GM23338 (cell line): ENCODE measurements around the gene SMYD3.

Experiments used
- CREB1 ChIP-seq: fragments of 250-450 bp; sonication (Bioruptor Pico); IDR thresholded peaks from 2 replicates; pipeline ENCODE4 v1.5.0; 2020; ENCODE audit warnings: low read depth, mild to moderate bottlenecking, moderate library complexity
- ETS1 ChIP-seq: IDR thresholded peaks from 2 replicates; pipeline ENCODE4 v1.6.1; 2016; ENCODE audit warnings: antibody characterized with exemption
- EZH2 ChIP-seq: fragments of 200-600 bp; sonication (generic); IDR thresholded peaks from one replicate; pipeline ENCODE4 v1.8.0; 2017; ENCODE audit warnings: antibody characterized with exemption, mild to moderate bottlenecking, low read depth; ENCODE audit not compliant: unreplicated experiment
- EZH2phosphoT487 ChIP-seq: fragments of 200-600 bp; sonication (generic); IDR thresholded peaks from one replicate; pipeline ENCODE4 v1.8.1; 2018; ENCODE audit warnings: antibody characterized with exemption; ENCODE audit not compliant: unreplicated experiment
- POLR2AphosphoS5 ChIP-seq: IDR thresholded peaks from 2 replicates; pipeline ENCODE4 v1.6.1; 2016; ENCODE audit warnings: antibody characterized with exemption, low read depth
- STAT1 ChIP-seq: IDR thresholded peaks from one replicate; pipeline ENCODE4 v1.6.1; 2016; ENCODE audit warnings: antibody characterized with exemption; ENCODE audit not compliant: unreplicated experiment
- ZNF331 ChIP-seq: fragments of 250-450 bp; sonication (Bioruptor Pico); IDR thresholded peaks from 2 replicates; pipeline ENCODE4 v1.5.0; 2020; ENCODE audit warnings: low read depth, mild to moderate bottlenecking, moderate library complexity
- ZNF462 ChIP-seq: fragments of 250-450 bp; sonication (Bioruptor Pico); IDR thresholded peaks from 2 replicates; pipeline ENCODE4 v1.5.0; 2020; ENCODE audit warnings: mild to moderate bottlenecking, moderate library complexity
- TF ChIP-seq, protein P1 (sequence below), 2 experiments: fragments of 200-600 bp in 1 of 2; sonication (generic) in 1 of 2; conservative IDR thresholded peaks; 2 replicates each; pipeline versions ENCODE4 v1.5.1 to v1.6.1; 2016 to 2017; ENCODE audit warnings: antibody characterized with exemption in 2 of 2, low read depth in 2 of 2, mild to moderate bottlenecking in 2 of 2, moderate library complexity in 1 of 2
- TF ChIP-seq, protein P2 (sequence below): IDR thresholded peaks from one replicate; pipeline ENCODE4 v1.6.1; 2018; ENCODE audit warnings: antibody characterized with exemption; ENCODE audit not compliant: unreplicated experiment

DNA sequence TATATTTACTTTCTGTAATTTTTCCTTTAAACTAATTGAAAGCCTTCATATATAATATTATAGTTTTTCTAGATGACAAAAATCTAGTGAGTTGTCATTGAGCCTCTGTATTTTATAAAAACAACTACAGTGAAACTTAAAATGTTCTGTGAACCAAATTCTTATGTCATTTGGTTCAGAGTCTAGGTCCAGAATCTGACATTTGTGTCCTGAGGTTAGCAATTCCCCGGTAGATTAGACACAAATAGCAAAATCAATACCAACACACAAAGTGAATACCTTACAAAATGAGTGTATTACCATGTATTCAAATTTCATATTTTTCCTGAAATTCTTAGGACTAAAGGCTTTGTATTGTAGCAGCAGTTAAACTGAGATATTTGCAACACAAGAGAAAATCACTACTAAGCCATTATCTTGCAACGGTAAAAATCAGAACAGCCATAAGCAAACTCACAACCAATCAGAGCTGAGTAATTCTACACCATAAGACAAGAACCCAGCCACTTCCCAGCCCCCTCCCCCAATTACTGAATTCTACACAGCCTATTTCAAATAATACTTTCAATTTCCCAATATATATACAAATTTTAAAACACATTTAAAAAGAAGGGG is 573.5 kb downstream of the SMYD3 start:
- TF ChIP-seq, protein P1, sequence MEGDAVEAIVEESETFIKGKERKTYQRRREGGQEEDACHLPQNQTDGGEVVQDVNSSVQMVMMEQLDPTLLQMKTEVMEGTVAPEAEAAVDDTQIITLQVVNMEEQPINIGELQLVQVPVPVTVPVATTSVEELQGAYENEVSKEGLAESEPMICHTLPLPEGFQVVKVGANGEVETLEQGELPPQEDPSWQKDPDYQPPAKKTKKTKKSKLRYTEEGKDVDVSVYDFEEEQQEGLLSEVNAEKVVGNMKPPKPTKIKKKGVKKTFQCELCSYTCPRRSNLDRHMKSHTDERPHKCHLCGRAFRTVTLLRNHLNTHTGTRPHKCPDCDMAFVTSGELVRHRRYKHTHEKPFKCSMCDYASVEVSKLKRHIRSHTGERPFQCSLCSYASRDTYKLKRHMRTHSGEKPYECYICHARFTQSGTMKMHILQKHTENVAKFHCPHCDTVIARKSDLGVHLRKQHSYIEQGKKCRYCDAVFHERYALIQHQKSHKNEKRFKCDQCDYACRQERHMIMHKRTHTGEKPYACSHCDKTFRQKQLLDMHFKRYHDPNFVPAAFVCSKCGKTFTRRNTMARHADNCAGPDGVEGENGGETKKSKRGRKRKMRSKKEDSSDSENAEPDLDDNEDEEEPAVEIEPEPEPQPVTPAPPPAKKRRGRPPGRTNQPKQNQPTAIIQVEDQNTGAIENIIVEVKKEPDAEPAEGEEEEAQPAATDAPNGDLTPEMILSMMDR (conservative IDR thresholded peaks at IDR 0.05; ENCODE audit: low read depth in 2 of 2), result no peak
- TF ChIP-seq, protein P2, sequence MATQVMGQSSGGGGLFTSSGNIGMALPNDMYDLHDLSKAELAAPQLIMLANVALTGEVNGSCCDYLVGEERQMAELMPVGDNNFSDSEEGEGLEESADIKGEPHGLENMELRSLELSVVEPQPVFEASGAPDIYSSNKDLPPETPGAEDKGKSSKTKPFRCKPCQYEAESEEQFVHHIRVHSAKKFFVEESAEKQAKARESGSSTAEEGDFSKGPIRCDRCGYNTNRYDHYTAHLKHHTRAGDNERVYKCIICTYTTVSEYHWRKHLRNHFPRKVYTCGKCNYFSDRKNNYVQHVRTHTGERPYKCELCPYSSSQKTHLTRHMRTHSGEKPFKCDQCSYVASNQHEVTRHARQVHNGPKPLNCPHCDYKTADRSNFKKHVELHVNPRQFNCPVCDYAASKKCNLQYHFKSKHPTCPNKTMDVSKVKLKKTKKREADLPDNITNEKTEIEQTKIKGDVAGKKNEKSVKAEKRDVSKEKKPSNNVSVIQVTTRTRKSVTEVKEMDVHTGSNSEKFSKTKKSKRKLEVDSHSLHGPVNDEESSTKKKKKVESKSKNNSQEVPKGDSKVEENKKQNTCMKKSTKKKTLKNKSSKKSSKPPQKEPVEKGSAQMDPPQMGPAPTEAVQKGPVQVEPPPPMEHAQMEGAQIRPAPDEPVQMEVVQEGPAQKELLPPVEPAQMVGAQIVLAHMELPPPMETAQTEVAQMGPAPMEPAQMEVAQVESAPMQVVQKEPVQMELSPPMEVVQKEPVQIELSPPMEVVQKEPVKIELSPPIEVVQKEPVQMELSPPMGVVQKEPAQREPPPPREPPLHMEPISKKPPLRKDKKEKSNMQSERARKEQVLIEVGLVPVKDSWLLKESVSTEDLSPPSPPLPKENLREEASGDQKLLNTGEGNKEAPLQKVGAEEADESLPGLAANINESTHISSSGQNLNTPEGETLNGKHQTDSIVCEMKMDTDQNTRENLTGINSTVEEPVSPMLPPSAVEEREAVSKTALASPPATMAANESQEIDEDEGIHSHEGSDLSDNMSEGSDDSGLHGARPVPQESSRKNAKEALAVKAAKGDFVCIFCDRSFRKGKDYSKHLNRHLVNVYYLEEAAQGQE, result no peak
- TF ChIP-seq EZH2 (no peak), EZH2phosphoT487 (no peak), POLR2AphosphoS5 (no peak), ZNF462 (CRISPR knock-in tag) (no peak), STAT1 (no peak), ETS1 (no peak), ZNF331 (CRISPR knock-in tag) (no peak), CREB1 (no peak)
